GM21786 (cell line): ENCODE data around the gene ATR.
"Not testable (repeated sequence)": the region's sequence is repeated elsewhere in the genome, so short reads cannot be mapped to it uniquely, and the experiment has no call there.

Experiments used
- ATAC-seq: cut with Tn5 transposase; IDR thresholded peaks from one replicate; pipeline ENCODE4 v1.9.1; 2021; ENCODE audit not compliant: unreplicated experiment

Gene ATR

DNA sequence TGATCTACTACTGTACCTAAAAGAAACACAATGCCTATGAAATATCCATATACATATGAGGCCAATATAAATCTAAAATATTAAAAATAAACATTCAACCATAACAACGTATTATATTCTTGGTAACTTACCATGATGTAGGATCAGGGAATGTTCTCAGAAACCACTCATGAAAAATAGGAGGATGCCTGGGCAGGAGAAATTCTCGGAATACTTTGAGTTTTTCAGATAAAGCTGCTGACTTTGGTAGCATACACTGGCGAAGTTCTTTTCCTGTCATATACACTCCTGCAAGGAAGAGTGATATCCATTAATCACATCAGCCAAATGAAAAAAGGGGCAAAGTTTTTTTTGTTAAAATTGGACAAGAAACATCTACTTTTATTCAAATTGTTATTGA lies 119.4 kb downstream of the ATR start:
- no peak for ATAC-seq

DNA sequence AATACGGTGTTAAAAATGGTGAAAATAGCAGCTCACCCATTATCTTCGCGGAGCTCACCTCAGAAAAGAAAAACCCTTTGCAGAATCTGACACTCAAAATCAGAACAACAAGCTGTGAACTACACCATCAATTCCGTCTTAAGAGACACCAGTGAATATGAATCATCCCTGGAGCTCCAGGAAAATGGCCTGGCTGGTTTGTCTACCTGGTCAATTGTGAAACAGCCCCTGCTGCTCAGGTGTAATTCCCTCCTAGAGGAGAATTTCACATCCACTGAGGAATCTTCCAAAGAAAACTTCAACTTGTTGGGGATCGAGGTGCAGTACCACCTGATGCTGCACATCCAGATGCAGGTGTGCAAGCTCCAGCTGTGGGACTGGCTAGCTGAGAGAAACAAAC lies 127.7 kb downstream of the ATR start:
- ATAC-seq: no peak

DNA sequence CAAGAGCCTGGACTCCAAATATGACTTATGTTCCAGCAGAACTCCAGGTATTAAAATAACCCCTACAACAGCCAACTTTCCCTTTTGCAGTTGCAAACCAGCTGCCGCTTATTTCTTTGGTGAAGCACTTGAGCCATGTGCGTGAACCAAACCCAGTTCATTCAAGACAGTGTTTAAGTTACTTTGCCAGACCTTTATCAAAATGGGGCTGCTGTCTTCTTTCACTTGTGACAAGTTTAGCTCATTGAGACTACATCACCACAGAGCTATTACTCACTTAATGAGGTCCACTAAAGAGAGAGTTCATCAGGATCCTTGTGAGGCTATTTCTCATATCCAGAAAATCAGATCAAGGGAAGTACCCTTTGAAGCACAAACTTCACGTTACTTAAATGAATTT lies 128.3 kb downstream of the ATR start:
- no peak for ATAC-seq

DNA sequence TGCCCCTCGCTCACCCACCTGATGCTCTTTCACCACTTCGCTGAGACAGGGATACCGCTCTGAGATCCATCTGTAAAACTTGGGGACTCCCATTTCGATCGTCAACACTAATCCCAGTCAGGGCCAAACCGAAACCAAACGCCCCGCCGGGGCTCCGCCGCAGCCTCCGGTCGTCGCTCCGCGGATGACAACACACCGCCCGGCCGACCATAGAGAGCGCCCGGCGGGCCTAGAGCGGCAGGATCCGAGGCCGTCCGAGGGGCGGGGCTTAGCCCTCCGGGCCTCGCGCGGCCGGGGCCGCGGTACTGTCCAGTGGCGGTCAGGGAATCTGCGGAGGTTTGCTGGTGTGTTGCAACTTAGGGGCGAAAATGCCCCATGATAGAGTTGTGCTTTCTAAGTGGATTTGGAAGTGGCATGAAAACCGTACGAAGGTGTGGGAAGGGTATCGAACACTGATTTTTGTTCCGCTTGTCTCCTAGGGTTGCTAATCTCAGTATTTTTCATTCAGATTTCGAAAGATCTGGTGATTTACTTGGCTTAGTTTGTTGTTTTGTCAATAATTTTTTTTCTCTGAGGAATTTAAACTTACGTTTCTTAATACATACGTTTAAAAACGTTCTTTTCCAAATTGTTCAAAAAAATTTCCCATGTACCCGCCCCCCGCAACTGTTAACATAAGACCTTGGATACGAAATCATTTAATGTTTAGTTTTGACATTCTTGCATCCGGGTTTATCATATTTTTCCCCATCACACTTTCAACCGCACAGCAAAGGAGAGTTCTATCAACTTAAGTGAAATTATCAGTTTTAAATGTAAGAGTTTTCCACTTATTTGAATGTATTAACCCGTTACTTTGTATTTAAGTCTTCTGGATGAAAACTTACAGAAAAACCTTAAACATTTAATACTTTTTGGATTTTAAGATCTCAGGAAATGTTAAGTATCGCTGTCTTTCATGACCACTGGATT lies 130.4 kb downstream of the ATR start, which contains the start of gene XRN1:
TSS of gene XRN1 (minus strand) at position 186 of the 972 bp plus-strand sequence. CDS start at position 93, 93 bp downstream.
- ATAC-seq: peak; percentile 82

DNA sequence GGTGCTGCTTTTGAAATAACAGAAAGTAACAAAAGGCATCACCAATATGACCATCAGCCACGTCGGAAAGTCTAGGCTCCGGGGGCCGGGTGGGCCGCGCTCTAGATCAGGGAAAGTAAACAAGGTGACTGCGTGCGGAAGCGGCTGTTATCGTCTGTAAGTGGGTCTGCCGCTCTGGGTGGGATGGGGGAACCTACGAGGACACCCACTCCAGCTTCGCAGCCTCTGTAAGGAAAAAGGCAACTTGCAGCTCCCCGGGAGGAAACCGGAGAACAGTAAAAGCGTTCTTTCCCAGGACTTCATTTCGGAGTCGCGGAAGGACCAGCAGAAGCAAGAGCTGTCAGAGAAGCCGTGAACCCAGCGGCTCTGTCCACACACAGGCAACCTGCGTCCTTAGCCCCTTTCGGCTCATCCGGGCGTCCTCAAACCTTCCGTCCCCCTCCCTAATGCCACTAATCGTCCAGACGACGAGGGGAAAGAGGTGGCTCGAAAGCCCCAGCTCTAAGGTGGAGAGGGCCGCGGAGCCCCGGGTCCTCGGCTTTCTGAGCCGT lies 131.2 kb downstream of the ATR start:
- ATAC-seq: peak; percentile 16

DNA sequence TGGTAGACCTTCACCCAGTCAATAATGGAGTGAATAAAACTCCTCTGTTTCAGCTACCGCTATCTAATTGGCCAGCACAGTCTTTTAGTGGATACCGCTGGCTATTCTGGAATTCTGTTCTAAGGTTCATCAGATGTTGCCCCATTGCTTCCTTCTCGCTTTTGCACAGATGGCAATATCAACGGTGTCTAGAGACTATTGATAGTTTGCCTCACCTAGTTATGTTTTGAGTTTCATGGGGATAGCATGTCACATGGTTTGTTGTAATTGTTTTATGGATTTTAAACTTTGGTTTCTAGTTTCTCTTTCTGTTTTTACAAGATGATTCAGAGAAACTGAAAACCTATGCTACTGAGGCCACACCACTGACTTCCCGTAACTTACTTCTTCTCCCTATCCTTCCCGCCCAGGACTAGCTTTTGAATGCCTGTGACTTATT lies 132.7 kb downstream of the ATR start:
- peak; percentile 68 for ATAC-seq

DNA sequence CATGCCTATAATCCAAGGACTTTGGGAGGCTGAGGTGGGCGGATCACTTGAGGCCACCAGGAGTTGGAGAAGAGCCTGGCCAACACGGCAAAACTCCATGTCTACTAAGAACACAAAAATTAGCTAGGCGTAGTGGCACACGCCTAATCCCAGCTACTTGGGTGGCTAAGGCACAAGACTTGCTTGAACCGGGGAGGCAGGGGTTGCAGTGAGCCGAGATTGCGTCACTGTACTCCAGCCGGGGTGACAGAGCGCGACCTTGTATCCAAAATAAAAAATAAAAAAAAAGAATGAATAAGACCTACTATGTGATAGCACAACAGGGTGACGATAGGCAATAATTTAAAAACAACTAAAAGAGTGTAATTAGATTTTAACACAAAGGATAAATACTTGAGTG lies 134.2 kb downstream of the ATR start:
- no peak for ATAC-seq

DNA sequence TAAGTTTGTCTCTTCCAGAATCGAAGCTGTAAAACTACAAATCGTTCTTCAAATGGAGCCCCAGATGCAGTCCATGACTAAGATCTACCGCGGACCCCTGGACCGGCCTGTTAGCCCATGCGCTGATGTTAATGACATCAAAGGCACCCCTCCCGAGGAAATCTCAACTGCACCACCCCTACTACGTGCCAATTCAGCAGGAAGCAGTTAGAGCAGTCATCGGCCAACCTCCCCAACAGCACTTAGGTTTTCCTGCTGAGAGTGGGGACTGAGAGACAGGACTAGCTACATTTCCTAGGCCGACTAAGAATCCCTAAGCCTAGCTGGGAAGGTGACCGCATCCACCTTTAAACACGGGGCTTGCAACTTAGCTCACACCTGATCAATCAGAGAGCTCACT lies 135.5 kb downstream of the ATR start:
- not testable (repeated sequence) for ATAC-seq

DNA sequence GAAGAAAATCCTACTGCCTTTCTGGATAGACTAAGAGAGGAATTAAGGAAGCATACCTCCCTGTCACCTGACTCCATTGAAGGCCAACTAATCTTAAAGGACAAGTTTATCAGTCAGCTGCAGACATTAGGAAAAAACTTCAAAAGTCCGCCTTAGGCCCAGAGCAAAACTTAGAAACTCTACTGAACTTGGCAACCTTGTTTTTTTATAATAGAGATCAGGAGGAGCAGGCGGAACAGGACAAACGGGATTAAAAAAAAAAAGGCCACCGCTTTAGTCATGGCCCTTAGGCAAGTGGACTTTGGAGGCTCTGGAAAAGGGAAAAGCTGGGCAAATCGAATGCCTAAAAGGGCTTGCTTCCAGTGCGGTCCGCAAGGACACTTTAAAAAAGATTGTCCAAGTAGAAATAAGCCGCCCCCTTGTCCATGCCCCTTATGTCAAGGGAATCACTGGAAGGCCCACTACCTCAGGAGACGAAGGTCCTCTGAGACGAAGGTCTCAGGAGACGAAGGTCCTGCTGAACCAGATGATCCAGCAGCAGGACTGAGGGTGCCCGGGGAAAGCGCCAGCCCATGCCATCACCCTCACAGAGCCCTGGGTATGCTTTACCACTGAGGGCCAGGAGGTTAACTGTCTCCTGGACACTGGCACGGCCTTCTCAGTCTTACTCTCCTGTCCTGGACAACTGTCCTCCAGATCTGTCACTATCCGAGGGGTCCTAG lies 138.9 kb downstream of the ATR start:
- not testable (repeated sequence) for ATAC-seq

DNA sequence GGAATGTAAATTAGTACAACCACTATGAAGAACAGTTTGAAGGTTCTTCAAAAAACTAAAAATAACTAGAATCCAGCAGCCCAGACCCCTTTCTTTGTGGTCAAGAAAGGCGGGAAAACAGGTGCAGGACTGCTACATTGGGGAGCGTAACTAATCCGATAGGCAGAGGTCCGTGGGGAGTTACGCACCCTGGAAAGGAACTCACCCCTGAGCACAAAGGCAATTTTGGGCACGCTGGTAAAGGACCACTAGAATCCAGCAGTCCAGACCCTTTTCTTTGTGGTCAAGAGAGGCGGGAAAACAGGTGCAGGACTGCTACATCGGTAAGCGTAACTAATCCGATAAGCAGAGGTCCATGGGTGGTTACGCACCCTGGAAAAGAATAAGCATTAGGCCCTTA lies 140.4 kb downstream of the ATR start:
- not testable (repeated sequence) for ATAC-seq

DNA sequence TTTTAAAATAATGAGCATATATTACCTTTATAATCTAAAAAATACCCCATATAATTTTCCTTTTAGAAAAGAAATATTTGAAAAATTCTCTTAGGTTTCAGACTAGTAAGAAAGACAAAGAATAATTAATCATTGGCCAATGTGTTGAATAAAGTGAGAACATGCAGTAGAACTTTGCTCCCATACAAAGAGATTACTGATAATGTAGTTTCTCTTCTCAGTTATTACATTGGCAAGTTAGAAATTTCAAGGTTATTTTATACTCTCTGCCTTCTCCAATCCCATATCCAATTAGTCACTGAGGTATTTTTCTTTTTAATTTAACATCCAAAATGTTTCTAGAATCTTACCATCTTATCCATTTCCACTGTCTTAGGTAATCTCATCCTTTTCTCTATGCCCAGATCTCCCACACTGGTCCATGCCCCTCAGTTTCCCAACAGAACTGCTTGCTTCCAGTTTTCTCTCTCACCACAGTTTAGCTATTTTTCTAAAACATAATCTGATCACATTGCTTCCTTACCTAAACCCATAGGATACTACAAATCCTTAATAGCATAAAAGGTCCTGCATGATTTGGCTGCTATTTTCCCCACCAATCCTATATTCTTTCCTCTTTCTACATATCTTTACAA lies 141.5 kb downstream of the ATR start:
- no peak for ATAC-seq

DNA sequence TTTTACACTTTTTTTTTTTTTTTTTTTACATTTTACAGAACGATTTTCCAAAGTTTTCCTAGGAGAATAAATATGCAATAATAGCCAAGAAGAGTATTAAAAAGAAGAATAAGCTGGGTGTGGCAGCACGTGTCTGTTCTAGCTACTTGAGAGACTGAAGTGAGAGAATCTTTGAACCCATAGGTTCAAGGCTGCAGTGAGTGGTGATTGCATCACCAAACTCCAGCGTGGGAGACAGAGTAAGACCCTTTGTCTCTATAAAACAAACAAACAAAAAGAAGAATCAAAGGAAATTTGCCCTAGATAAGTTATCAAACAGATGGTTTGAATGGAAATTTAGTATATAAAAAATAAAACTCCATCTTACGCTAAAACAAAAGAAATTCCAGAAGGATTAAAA lies 144.0 kb downstream of the ATR start:
- no peak for ATAC-seq

DNA sequence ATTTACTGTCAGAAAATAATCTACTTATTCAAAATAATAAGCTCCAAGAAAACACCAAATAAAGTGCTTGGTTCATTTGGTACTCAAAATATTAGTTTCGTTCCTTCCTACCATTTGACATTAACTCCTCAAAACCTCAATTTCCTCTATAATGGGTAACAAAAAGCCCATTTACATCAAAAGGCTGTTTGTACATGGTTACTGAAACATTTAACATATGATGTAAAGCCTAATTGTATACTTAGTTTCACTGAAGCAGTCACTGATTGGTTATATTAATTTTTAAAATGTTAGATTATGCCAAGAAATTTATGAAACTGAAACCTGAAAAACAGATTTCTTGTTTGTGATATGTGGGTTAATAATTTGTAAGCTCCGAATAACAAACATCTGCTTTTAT lies 145.4 kb downstream of the ATR start:
- peak; percentile 52 for ATAC-seq

DNA sequence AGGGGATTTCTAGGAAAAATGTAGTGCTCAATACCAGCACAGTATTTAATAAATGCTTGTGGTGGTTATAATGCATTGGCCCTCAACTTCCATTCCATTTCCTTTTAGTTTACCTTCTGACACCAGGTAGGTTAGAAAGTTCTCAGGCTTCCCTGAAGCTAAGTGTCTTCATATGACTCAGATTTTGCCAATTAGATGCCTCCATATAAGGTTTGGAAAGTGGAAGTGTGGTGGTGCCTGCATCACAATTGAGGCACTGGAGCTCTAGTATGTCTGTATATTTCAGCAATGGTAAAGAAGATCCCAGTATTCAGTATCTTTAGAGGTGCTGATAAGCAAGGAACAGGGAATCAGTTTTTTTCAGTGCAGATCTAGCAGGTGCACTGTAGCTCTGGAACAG lies 149.0 kb downstream of the ATR start:
- no peak for ATAC-seq

DNA sequence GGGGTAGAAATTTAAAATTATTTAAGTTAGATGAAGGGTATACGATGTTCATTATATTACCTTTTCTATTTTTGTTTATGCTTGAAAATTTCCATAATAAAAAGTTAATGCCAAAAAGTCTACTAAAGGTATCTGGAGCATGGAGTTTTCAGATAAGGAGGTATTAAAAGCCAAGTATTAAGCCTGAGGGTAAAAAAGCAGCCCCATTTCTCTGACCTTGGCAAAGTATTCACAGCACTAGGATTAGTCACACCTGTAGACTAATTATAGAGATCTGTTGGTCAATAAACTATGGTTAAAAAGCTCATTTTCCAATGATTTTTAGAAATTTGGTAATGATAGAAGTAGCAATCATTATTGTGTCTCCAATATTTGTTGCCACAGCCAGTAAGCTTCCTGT lies 153.8 kb downstream of the ATR start:
- no peak for ATAC-seq

DNA sequence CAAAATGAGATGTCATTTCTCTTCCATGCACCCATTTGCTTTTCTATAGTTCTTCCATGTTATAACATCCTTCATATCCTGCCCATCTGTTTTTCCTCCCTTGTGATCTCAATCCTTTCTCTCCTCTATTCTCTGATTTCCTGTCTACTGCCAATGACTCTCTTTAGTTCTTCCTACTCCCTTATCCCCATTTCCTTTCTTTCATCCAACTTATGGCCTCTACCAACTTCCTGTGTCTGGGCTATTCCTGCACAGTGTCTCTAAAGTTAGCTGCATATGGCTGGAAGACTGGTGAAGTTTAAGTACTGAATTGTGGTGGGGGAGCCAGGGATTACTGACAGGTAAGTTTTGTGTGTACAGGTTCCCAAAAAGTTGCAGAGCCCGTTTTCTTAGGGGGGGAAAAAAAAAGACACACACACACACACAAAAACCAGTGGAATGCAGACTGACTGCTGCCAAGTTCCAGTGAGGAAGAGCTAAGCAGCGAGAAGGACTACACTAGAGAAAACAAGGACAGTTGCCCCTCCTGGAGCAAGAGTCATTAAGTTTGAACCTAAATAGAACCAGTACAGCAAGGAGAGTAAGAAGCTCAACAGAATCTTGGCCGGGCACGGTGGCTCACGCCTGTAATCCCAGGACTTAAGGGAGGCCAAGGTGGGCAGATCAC lies 159.5 kb downstream of the ATR start:
- no peak for ATAC-seq

DNA sequence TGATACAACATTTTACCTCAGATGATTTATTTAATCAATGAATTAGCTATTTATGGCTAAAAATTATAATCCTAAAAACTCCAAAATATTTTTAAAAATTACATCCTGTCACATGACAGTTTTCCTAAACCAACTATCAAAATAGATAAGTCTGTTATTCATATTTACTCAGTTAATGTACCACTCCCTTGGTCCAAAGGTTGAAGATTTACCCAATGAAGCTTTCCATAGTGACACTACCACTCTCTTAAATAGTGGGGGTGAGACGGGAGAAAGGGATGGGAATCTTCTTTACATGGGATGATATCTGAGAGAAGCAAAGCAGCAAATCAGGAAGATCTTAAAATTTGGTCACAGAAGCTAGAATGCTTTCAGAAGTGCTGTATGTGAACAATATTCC lies 161.2 kb downstream of the ATR start:
- no peak for ATAC-seq

DNA sequence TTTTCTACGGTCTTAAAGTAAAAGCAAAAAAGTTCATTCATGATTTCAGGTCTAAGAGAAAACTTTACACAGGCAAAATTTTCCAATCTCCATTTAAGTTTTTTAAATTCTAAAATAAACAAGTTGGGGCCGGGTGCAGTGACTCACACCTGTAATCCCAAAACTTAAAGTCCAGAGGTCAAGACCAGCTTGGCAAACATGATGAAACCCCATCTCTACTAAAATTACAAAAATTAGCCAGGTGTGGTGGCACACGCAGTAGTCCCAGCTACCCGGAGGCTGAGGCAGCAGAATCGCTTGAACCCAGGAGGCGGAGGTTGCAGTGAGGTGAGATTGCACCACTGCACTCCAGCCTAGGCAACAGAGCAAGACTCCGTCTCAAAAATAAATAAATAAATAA lies 178.0 kb downstream of the ATR start:
- ATAC-seq: not testable (repeated sequence)
